DMS53 treated with DMSO at 0.1 percent for 48 hours (cell line): Measurements from ENCODE around the gene PDGFA.

Source experiments
- DNase-seq: peaks from one replicate; lab custom pipeline; 2025; ENCODE audit not compliant: unreplicated experiment; lab: John Stamatoyannopoulos, UW

Gene PDGFA

GRCh38 chr7:462173-463103 is 57.2 kb downstream of the PDGFA start:
- DNase-seq: no peak

GRCh38 chr7:461453-462172 is 58.0 kb downstream of the PDGFA start:
- DNase-seq: no peak

GRCh38 chr7:461117-461452 is 58.6 kb downstream of the PDGFA start:
- no peak for DNase-seq

DNA sequence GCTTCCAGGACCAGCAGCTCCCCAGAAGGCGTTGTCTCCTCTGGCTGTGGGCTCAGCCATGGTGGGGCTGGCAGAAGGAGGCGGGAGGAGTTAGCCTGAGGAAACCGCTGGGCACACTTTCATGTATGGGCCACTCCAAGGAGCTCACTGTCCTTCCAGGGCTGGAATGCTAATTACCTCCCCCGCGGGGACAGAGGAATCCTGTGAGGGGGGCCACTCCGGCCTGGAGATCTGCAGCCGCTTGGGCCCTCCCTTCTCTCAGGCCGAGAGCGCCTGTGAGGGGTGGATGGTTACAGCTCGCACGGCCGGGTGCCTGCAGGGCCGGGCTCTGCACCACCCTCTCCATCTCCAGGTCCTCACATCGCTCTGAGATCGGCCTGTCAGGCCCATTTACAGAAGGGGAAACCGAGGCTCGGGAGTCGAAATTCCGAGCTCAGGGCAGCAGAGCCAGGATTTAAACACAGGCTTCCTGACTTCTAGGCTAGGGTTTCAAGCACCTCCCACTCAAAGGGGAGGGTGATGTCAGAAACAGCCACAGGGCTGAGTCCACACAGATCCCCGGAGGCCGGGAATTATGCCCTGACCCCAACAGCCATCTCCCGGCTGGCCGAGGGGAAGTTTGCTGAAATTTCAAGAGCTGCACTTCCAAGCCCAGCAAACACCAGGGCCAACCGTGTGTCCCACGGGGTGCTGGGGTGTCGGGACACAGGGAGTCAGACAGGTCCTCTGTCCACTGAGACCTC is 59.1 kb downstream of the PDGFA start:
- no peak for DNase-seq

DNA sequence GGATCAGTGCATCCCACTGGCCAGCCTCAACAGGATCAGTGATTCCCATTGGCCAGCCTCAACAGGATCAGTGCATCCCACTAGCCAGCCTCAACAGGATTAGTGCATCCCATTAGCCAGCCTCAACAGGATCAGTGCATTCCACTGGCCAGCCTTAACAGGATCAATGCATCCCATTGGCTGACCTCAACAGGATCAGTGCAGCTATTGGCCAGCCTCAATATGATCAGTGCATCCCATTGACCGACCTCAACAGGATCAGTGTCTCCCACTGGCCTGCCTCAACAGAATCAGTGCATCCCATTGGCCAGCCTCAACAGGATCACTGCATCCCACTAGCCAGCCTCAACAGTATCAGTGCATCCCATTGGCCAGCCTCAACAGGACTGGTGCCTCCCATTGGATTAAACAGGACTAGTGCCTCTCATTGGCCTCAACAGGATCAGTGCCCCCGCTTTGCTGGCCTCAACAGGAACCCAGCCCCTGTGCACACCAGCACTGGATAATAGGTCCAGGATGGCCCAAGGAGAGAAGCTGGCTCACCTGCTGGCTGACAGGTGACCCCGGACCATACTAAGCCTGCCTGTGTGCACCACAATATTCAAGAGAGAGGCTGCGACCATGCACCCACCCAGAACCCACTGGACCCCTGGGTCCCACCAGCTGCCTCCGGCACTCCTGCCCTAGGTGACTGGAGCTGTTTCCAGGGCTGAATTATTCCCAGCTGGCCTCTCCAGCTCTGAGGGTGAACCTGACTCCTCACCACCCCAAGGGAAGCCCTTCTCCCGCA is 59.9 kb downstream of the PDGFA start:
- no peak for DNase-seq

GRCh38 chr7:458511-459245 is 61.0 kb downstream of the PDGFA start:
- no peak for DNase-seq

GRCh38 chr7:457814-458510 is 61.7 kb downstream of the PDGFA start:
- no peak for DNase-seq

DNA sequence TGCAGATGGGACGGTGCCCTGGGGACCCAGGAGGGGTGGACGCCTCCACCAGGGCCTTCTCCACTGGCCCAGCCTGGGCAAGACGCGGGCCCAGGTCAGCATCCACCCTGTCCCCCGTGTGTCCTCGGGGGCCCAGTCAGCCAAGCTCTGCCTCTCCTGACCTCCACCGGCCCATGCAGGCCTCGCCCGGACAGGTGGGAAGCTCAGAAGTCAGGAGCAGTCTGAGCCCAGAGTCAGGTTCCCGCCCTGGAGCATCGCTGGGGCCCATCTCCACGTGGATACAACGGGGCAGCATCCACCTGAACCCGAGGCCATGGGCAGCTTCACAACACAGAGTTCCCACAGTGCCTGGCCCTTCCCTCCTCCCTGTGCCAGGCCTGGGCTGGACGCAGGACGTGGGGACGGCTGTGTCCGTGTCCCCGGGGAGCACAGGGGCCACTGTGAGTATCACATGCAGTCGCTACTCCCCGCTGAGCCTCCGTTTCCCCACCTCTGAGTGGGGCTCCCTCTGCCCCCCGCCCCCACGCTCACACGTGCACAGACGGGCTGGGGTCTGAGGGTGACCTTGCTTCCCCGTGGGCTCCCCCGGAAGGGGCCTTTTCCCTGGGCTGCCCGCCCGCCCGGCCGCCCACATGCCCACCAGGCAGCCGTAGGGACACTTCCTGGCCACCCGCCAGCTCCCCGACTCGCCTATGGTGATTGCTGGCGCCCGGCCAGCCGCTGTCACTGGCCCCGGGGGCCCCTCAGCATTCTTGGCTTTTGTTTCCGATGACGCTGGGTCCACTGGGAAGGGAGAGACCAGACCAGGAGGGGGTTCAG is 64.3 kb downstream of the PDGFA start:
- DNase-seq: no peak

GRCh38 chr7:454356-455109 is 65.1 kb downstream of the PDGFA start:
- no peak for DNase-seq

- DNase-seq: no peak
Measured at GRCh38 chr7:453597-454306, 65.9 kb downstream of the PDGFA start.

DNA sequence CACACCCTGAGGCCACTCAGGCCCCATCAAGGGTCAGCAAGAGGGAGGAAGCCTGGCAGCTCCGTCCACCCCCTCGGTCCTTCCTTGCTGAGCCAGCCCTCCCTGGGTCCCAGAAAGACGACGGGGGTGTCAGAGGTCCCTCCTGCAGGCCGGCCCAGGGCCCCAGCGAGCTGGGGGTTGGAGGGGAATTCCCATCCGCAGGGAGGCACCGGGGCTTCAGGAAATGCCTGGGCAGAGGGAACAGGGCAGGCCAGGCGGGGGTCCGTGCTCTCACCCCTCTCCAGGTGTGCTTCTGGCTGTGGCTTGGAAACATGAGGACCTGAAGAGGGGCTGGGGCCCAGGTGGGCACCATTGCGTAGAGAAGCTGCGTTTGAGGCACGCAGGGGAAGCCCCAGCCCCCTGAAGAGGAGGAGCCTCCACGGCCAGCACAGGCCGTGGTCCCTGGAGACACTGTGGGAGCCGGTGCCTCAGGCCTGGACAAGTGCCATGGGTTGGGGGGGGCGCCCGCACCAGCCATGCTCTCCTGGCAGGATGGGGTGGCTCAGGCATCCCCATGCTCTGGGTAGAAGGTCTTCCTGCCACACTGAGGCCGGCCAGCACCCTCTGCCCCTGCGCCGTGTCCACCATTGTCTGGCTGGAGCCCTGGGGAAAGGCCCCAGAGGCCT is 66.7 kb downstream of the PDGFA start:
- DNase-seq: no peak

DNA sequence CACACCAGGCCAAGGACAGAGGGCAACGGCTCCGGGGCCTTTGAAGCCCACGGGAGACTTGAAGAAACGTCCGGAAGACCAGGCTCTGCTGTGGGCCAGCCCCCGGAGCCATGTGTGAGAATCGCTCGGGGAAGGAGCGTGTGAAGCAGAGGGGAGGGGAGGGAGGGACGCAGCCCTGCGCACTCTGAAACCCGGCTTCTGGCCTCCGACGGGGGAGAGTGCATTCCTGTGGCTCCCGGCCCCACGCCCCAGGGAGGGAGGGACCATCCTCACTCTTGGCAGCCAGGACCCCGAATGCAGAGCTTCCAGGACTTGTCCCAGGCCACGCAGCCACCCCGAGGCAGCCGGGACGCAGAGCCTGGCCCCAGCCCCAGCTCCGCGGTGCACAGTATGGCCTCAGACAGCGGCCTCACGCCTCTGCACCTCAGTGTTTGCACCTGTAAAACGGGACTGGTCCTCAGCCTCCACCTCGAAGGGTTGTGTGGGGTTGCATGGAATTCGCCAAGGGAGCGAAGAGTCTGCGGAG is 67.4 kb downstream of the PDGFA start:
- DNase-seq: no peak

DNA sequence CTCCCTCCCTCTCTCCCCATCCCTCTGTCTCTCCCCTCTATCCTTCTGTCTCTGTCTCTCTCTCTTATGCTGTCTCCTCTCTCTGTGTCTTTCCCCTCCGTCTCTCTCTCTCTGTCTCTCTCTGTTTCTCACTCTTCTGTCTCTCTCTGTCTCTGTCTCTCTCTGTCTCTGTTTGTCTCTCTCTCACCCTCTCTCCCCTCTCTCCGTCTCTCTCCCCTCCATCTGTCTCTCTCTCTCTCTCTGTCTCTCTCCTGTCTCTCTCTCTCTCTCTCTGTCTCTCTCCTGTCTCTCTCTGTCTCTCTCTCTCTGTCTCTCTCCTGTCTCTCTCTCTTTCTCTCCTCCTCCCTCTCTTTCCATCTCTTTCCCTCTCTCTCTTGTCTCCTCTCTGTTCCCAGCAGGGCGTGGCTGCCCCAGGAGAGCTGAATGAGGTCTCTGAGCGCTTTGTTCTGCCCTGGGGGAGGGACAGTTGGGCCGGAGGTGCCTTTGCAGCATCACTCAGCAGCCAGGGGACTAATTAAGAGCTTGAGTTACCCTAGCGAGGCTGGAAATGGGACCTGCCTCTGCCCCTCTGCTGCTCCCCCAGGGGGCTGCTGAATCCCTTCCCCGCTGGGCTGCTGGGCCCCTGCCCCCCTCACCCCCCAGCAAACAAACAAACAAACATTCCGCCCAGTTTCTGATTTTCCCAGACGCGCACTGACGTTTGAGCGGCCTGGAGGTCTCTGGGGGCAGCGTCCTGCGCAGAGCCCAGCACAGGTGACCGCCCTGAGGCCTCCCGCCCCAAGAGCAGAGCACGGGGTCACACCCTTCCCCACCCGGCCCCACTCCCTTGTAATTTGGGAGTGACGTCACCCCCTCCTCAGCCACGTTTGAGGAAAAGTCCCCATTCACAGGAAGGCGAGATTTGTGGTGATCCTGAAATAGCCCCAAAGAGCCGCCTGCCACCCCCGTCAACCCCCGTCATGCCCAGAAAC is 68.1 kb downstream of the PDGFA start:
- no peak for DNase-seq

DNA sequence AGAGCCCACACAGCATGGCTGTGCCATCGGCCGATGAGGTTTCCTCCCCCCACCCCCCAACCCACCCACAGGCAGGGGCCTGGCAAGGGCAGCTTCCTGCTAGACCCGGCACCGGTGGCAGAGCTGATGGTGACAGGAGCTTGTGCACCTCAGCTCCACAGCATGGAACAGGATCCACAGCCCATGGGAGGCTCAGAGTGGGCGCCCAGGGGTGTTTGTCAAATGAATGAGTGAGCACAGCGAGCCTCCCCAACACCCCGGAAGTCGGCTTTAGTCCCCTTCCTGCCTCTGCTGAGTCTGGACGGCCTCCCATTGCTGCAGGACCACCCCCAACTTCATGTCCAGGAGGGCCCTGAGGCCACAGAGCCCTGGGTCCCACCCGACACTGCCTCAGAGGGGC is 68.9 kb downstream of the PDGFA start:
- DNase-seq: no peak

DNA sequence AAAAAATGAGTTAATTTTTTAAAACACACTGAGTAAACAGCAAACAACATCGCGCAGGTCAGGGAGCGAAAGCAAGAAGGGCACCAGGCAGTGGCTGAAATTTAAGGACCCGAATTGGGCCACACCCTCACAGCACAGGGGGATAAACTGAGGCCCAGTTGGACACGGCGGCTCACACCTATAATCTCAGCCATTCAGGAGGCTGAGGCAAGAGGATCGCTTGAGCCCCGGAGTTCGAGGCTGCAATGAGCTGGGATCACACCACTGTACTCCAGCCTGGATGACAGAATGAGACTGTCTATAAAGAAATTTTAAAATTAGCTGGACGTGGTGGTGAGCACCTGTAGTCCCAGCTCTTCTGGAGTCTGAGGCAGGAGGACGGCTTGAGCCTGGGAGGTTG is 69.6 kb downstream of the PDGFA start:
- no peak for DNase-seq
